Fibroblast of villous mesenchyme (primary cell): ENCODE data around the gene HHAT. TPM values are rescaled to one million over a fixed set of nuclear protein-coding genes. Genes with fewer than 3 reads are reported as not detected.
"Not testable (repeated sequence)": the region's sequence is repeated elsewhere in the genome, so short reads cannot be mapped to it uniquely, and the experiment has no call there.

Experiments
- DNase-seq: peaks from one replicate; pipeline ENCODE4 v3.0.0-alpha.2; 2010; ENCODE audit warnings: low read depth
- H3K4me3 ChIP-seq: 2 replicates; pipeline ENCODE4 v1.5.1; 2011; ENCODE audit warnings: low read depth, mild to moderate bottlenecking, low read length
- CTCF ChIP-seq: IDR thresholded peaks from 2 replicates; pipeline ENCODE4 v1.5.1; 2012; ENCODE audit warnings: low read depth, mild to moderate bottlenecking, low read length; ENCODE audit not compliant: insufficient read depth
- total RNA-seq: library from RNA; depleted of rRNA; stranded (reverse); fragments of >200 nt; gene quantifications from 2 replicates; pipeline ENCODE4 v1.2.3, GENCODE V29; 2012

HHAT gene
- total RNA-seq, 1 donor, result 15.1 TPM

GRCh38 chr1:210650403-210650802 lies 321.7 kb downstream of the HHAT start:
- H3K4me3 ChIP-seq, result no peak overlapping the region
- no peak for DNase-seq
- TF ChIP-seq CTCF, result no peak

- no peak for TF ChIP-seq CTCF
- DNase-seq, result no peak
- H3K4me3 ChIP-seq, result no peak overlapping the region
Measured at GRCh38 chr1:210652329-210652954, 323.7 kb downstream of the HHAT start.

GRCh38 chr1:210653771-210654170 lies 325.1 kb downstream of the HHAT start:
- DNase-seq, result no peak
- no peak for TF ChIP-seq CTCF
- H3K4me3 ChIP-seq, result no peak overlapping the region

- TF ChIP-seq CTCF, result no peak
- no peak for DNase-seq
- no peak overlapping the region for H3K4me3 ChIP-seq
Measured at GRCh38 chr1:210654176-210654981, 325.7 kb downstream of the HHAT start.

- no peak for DNase-seq
- TF ChIP-seq CTCF, result no peak
- no peak overlapping the region for H3K4me3 ChIP-seq
Measured at GRCh38 chr1:210655511-210655910, 326.8 kb downstream of the HHAT start.

GRCh38 chr1:210657806-210658205 lies 329.1 kb downstream of the HHAT start:
- no peak for DNase-seq
- no peak for TF ChIP-seq CTCF
- H3K4me3 ChIP-seq, result no peak overlapping the region

- not testable (repeated sequence) for H3K4me3 ChIP-seq, DNase-seq
Measured at GRCh38 chr1:210661520-210661919, 332.8 kb downstream of the HHAT start.
